ENCODE data around the gene TUBB4B. TPM values are rescaled to one million over a fixed set of nuclear protein-coding genes. Genes with fewer than 3 reads are reported as not detected.
A peak's percentile ranks its signal among the peaks of the same experiment; 100 is the strongest.
"Not testable (repeated sequence)": the region's sequence is repeated elsewhere in the genome, so short reads cannot be mapped to it uniquely, and the experiment has no call there.

TUBB4B gene
- total RNA-seq, 1 donor from 2014 or later: 191 TPM

- intact Hi-C loops (cut with DNase I): no loop called here
Measured at GRCh38 chr9:137255448-137256114, 14.5 kb downstream of the TUBB4B start.

DNA sequence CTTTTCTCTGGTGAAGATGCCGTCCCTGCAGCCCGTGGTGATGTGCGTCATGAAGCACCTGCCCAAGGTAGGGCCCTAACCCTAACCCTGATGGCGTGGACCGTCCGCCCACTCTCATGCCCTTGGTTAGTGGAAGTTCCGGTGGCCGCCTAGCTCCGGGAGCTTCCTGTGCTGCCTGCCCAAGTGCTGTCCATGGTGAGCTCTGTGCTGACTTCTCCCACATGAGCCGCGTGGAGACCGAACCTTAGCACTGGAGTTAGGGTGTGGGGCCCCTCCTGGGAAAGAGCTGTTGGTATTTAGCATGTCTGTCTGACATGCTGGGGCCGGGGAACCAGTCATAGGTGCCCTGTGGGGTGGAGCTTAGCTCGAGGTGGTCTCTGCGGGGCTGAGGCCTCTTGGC, 15.3 kb downstream of the TUBB4B start:
- H3K9me3 ChIP-seq: no peaks in the 10 kb centered on the region
- H3K27ac ChIP-seq: no peak overlapping the region
- H3K36me3 ChIP-seq: peaks cover 27% of the 10 kb centered on the region
- no peaks in the 10 kb centered on the region for H3K27me3 ChIP-seq
- no peak for TF ChIP-seq CTCF (IDR thresholded peaks at IDR 0.05)
- H3K4me1 ChIP-seq: peaks cover 16% of the 10 kb centered on the region
- DNase-seq (no peak), ATAC-seq (no peak)
- intact Hi-C loops (cut with DNase I): no loop called here
- peak overlapping the region; percentile 86 for H3K4me3 ChIP-seq

More at GRCh38 chr9:137255448-137256114, 14.5 kb downstream of the TUBB4B start:
- DNase-seq (peak; percentile 86), ATAC-seq (peak; percentile 58)
- TF ChIP-seq CTCF (IDR thresholded peaks at IDR 0.05): no peak
- peak overlapping the region; percentile 86 for H3K4me3 ChIP-seq
- H3K27ac ChIP-seq: peak overlapping the region; percentile 74
- no peaks in the 10 kb centered on the region for H3K9me3 ChIP-seq
- H3K4me1 ChIP-seq: peaks cover 16% of the 10 kb centered on the region
- no peaks in the 10 kb centered on the region for H3K27me3 ChIP-seq
- peaks cover 27% of the 10 kb centered on the region for H3K36me3 ChIP-seq

- Histone ChIP-seq H3K9me3 (no peaks in the 10 kb centered on the region), H3K36me3 (peaks cover 27% of the 10 kb centered on the region), H3K4me3 (no peak overlapping the region), H3K4me1 (peaks cover 16% of the 10 kb centered on the region), H3K27ac (no peak overlapping the region), H3K27me3 (no peaks in the 10 kb centered on the region)
- TF ChIP-seq CTCF (IDR thresholded peaks at IDR 0.05): no peak
- ATAC-seq (no peak), DNase-seq (no peak)
- intact Hi-C loops (cut with DNase I): no loop called here
Measured at GRCh38 chr9:137256856-137257255, 15.8 kb downstream of the TUBB4B start.

DNA sequence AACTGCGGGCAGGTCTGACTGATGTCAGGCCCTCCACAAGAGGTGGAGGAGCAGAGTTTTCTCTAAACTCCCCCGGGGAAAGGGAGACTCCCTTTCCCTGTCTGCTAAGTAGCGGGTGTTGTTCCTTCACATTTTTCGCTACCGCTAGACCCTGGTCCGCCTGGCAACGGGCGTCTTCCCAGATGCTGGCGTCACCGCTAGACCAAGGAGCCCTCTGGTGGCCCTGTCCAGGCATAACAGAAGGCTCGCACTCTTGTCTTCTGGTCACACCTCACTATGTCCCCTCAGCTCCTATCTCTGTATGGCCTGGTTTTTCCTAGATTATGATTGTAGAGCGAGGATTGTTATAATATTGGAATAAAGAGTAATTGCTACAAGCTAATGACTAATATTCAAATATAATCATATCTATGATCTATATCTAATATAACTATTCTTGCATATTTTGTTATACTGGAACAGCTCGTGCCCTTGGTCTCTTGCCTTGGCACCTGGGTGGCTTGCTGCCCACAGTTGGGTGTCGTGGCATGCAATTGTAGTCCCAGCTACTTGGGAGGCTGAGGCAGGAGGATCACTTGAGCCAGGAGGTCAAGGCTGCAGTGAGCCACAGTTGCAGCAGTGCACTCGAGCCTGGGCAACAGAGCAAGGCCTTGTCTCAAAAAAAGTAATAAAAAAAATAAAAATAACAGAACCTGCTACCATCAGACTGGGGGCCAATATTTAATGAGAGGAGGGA, 21.3 kb downstream of the TUBB4B start:
- H3K4me3 ChIP-seq; H3K27me3 ChIP-seq; ATAC-seq; intact Hi-C loops (cut with DNase I); H3K9me3 ChIP-seq; H3K4me1 ChIP-seq; H3K27ac ChIP-seq: not testable (repeated sequence)
- H3K36me3 ChIP-seq: peaks cover 42% of the 10 kb centered on the region
- peak; percentile 63 for TF ChIP-seq CTCF (IDR thresholded peaks at IDR 0.05)
- peak; percentile 65 for DNase-seq

DNA sequence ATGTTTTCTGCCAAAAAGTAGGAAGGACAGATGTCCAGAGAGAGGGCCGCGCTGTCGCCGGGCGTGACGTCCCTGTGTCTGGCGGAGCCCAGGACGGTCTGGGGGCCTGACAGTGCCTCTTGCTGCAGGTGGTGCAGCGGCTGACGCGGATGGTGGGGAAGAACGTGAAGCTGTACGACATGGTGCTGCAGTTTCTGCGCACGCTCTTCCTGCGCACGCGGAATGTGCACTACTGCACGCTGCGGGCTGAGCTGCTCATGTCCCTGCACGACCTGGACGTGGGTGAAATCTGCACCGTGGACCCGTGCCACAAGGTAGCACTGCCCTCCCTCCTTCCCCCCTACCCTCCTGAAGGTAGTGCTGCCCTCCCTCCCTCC, 21.8 kb downstream of the TUBB4B start:
- Histone ChIP-seq H3K9me3 (no peaks in the 10 kb centered on the region), H3K36me3 (peaks cover 45% of the 10 kb centered on the region), H3K27ac (no peak overlapping the region), H3K27me3 (no peaks in the 10 kb centered on the region), H3K4me3 (no peak overlapping the region), H3K4me1 (peaks cover 3% of the 10 kb centered on the region)
- TF ChIP-seq CTCF (IDR thresholded peaks at IDR 0.05): no peak
- DNase-seq (peak; percentile 63), ATAC-seq (no peak)
- intact Hi-C loops (cut with DNase I): no loop called here
